Measurements from ENCODE around the gene KCNMA1.

DNA sequence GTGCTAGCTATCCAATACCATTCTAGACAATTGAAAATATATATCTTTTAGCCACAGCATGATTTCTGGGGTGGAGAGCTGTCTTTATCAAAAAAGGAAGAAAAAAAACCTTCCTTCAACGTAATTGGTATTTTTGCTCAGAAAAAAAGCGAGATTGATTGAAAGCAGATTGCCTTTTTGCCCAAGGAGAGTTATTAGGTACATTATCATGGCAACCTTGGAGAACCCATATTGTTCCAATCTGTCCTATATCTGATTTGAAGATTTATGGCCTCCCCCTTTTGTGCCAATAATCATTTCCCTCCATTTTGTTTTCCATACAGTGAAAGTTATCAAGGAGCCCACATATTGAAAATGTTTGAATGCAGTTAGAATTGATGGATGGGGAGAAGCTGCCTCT lies 544.5 kb downstream of the KCNMA1 start:
- TF ChIP-seq, protein P1, sequence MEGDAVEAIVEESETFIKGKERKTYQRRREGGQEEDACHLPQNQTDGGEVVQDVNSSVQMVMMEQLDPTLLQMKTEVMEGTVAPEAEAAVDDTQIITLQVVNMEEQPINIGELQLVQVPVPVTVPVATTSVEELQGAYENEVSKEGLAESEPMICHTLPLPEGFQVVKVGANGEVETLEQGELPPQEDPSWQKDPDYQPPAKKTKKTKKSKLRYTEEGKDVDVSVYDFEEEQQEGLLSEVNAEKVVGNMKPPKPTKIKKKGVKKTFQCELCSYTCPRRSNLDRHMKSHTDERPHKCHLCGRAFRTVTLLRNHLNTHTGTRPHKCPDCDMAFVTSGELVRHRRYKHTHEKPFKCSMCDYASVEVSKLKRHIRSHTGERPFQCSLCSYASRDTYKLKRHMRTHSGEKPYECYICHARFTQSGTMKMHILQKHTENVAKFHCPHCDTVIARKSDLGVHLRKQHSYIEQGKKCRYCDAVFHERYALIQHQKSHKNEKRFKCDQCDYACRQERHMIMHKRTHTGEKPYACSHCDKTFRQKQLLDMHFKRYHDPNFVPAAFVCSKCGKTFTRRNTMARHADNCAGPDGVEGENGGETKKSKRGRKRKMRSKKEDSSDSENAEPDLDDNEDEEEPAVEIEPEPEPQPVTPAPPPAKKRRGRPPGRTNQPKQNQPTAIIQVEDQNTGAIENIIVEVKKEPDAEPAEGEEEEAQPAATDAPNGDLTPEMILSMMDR (IDR thresholded peaks at IDR 0.05 in 2 of 3, conservative IDR thresholded peaks at IDR 0.05 in 1 of 3; ENCODE audit: borderline replicate concordance in 1 of 3, insufficient read depth in 1 of 3, low read depth in 2 of 3, low read length in 2 of 3): no peak
- TF ChIP-seq, protein P2, sequence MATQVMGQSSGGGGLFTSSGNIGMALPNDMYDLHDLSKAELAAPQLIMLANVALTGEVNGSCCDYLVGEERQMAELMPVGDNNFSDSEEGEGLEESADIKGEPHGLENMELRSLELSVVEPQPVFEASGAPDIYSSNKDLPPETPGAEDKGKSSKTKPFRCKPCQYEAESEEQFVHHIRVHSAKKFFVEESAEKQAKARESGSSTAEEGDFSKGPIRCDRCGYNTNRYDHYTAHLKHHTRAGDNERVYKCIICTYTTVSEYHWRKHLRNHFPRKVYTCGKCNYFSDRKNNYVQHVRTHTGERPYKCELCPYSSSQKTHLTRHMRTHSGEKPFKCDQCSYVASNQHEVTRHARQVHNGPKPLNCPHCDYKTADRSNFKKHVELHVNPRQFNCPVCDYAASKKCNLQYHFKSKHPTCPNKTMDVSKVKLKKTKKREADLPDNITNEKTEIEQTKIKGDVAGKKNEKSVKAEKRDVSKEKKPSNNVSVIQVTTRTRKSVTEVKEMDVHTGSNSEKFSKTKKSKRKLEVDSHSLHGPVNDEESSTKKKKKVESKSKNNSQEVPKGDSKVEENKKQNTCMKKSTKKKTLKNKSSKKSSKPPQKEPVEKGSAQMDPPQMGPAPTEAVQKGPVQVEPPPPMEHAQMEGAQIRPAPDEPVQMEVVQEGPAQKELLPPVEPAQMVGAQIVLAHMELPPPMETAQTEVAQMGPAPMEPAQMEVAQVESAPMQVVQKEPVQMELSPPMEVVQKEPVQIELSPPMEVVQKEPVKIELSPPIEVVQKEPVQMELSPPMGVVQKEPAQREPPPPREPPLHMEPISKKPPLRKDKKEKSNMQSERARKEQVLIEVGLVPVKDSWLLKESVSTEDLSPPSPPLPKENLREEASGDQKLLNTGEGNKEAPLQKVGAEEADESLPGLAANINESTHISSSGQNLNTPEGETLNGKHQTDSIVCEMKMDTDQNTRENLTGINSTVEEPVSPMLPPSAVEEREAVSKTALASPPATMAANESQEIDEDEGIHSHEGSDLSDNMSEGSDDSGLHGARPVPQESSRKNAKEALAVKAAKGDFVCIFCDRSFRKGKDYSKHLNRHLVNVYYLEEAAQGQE (IDR thresholded peaks at IDR 0.05; ENCODE audit: low read depth): no peak
- TF ChIP-seq, protein P3, sequence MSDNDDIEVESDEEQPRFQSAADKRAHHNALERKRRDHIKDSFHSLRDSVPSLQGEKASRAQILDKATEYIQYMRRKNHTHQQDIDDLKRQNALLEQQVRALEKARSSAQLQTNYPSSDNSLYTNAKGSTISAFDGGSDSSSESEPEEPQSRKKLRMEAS (IDR thresholded peaks at IDR 0.05): no peak
- TF ChIP-seq YY1 (IDR thresholded peaks at IDR 0.05; ENCODE audit: extremely low read depth, insufficient replicate concordance, low read depth, low read length): no peak
- TF ChIP-seq CEBPB (IDR thresholded peaks at IDR 0.05; ENCODE audit: low read depth): no peak

Data from HCT116 (cell line).